ENCODE data around the gene PRKAA1.
"Not testable (repeated sequence)": the region's sequence is repeated elsewhere in the genome, so short reads cannot be mapped to it uniquely, and the experiment has no call there.

The PRKAA1 gene

GRCh38 chr5:40734986-40735385 is 63.2 kb downstream of the PRKAA1 start:
- no peak for DNase-seq (ENCODE audit: low spot score)

DNA sequence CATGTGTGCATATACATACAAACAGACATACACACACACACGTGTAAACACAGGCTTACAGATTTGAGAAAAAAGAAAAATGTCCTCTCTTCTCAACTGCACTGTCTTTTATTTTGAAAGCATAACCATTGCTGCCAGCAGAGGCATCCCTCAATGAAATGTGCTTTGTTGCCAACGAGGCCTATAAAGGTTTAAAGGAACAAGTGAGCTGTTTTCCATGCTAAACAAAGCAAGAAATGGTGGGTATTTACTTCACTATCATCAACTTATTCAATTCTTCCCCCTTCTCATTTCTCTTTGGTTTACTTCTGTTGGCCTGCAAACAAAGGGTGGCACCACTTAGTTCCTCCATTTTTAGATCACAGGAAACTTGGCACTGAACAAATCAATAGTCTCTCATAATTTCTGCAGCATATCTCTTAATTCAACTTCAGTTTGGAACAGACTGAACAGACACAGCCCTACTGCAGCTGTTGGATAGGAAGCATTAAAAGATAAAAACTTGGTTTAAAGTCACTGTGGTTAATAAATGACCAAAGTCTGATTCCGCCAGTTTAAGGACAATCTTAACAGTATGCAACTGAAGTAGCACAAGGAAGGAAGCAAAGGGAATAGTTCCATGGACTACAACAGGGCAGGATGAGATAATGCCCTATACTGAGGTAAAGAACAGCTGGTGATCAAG is 64.2 kb downstream of the PRKAA1 start:
- no peak for DNase-seq (ENCODE audit: low spot score)

GRCh38 chr5:40733434-40733833 is 64.7 kb downstream of the PRKAA1 start:
- no peak for DNase-seq (ENCODE audit: low spot score)

GRCh38 chr5:40722497-40722911 is 75.7 kb downstream of the PRKAA1 start:
- not testable (repeated sequence) for DNase-seq (ENCODE audit: low spot score)

GRCh38 chr5:40720069-40720468 is 78.1 kb downstream of the PRKAA1 start:
- DNase-seq (ENCODE audit: low spot score), result no peak

GRCh38 chr5:40717281-40717680 is 80.9 kb downstream of the PRKAA1 start:
- DNase-seq (ENCODE audit: low spot score), result no peak

GRCh38 chr5:40716590-40716989 is 81.6 kb downstream of the PRKAA1 start:
- DNase-seq (ENCODE audit: low spot score), result no peak

DNA sequence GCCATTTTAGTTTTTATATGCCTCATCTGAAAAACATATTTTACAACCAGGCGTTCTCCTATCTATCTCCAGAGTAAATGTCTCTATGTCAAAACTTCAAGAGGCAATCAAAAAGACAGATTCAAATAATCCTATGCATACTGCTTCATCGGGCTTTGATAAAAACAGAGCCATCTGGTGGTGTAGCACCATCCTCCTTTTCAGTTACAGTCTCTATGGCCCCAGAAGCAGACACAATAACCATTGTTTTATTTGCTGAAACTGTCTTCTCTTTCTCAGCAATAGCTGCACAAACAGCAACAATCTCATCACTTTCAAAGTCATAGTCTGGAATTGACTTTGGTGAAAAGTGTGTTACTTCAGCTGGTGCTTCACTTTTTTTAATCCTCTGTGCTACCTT is 82.2 kb downstream of the PRKAA1 start:
- DNase-seq (ENCODE audit: low spot score), result no peak

- no peak for DNase-seq (ENCODE audit: low spot score)
Observed at GRCh38 chr5:40714001-40714400, 84.2 kb downstream of the PRKAA1 start.

GRCh38 chr5:40710575-40710974 is 87.6 kb downstream of the PRKAA1 start:
- not testable (repeated sequence) for DNase-seq (ENCODE audit: low spot score)

Small RNA genes lying within 50 kb of the gene (small RNA-seq; reads per million reads assigned to genes)
- gene RF00191, result 0 reads per million in 2 experiments
- 16.3 to 130 reads per million in 2 experiments for gene SNORD72

Measured in SK-N-DZ (cell line).